Measurements from ENCODE around the gene CIROP. TPM values are rescaled to one million over a fixed set of nuclear protein-coding genes. Genes with fewer than 3 reads are reported as not detected.

CIROP gene
- total RNA-seq, 1 donor from 2014 or later, result not detected

- H3K4me1 Mint-ChIP-seq (ENCODE audit: low read depth, unreplicated experiment), result peaks cover 25% of the 10 kb centered on the region
- peaks cover 5% of the 10 kb centered on the region for H3K9me3 Mint-ChIP-seq (ENCODE audit: unreplicated experiment)
- peak overlapping the region; percentile 94 for H3K4me3 Mint-ChIP-seq (ENCODE audit: unreplicated experiment)
- H3K27ac Mint-ChIP-seq (ENCODE audit: unreplicated experiment), result peak overlapping the region; percentile 93
- peak; percentile 85 for DNase-seq
- no peak for TF ChIP-seq CTCF (IDR thresholded peaks at IDR 0.05; ENCODE audit: partially characterized antibody, unreplicated experiment)
- peaks cover 5% of the 10 kb centered on the region for H3K36me3 Mint-ChIP-seq (ENCODE audit: unreplicated experiment)
- H3K27me3 Mint-ChIP-seq (ENCODE audit: unreplicated experiment), result peaks cover 5% of the 10 kb centered on the region
Observed at GRCh38 chr14:23071244-23071920, 33.4 kb downstream of the CIROP start.

GRCh38 chr14:23070262-23071129, 34.3 kb downstream of the CIROP start:
- H3K4me1 Mint-ChIP-seq (ENCODE audit: low read depth, unreplicated experiment), result peaks cover 29% of the 10 kb centered on the region
- TF ChIP-seq CTCF (IDR thresholded peaks at IDR 0.05; ENCODE audit: partially characterized antibody, unreplicated experiment), result no peak
- H3K4me3 Mint-ChIP-seq (ENCODE audit: unreplicated experiment), result peak overlapping the region; percentile 94
- no peak for DNase-seq
- H3K9me3 Mint-ChIP-seq (ENCODE audit: unreplicated experiment), result peaks cover 6% of the 10 kb centered on the region
- peaks cover 7% of the 10 kb centered on the region for H3K27me3 Mint-ChIP-seq (ENCODE audit: unreplicated experiment)
- peaks cover 5% of the 10 kb centered on the region for H3K36me3 Mint-ChIP-seq (ENCODE audit: unreplicated experiment)
- peak overlapping the region; percentile 93 for H3K27ac Mint-ChIP-seq (ENCODE audit: unreplicated experiment)

GRCh38 chr14:23069413-23069806, 35.4 kb downstream of the CIROP start:
- peaks cover 7% of the 10 kb centered on the region for H3K27me3 Mint-ChIP-seq (ENCODE audit: unreplicated experiment)
- no peak for TF ChIP-seq CTCF (IDR thresholded peaks at IDR 0.05; ENCODE audit: partially characterized antibody, unreplicated experiment)
- H3K9me3 Mint-ChIP-seq (ENCODE audit: unreplicated experiment), result peaks cover 6% of the 10 kb centered on the region
- DNase-seq, result no peak
- H3K36me3 Mint-ChIP-seq (ENCODE audit: unreplicated experiment), result peaks cover 5% of the 10 kb centered on the region
- H3K4me1 Mint-ChIP-seq (ENCODE audit: low read depth, unreplicated experiment), result peaks cover 26% of the 10 kb centered on the region
- peak overlapping the region; percentile 82 for H3K4me3 Mint-ChIP-seq (ENCODE audit: unreplicated experiment)
- H3K27ac Mint-ChIP-seq (ENCODE audit: unreplicated experiment), result peak overlapping the region; percentile 68

- Mint-ChIP-seq H3K27ac (ENCODE audit: unreplicated experiment) (peak overlapping the region; percentile 68), H3K4me1 (ENCODE audit: low read depth, unreplicated experiment) (peaks cover 26% of the 10 kb centered on the region), H3K36me3 (ENCODE audit: unreplicated experiment) (peaks cover 5% of the 10 kb centered on the region), H3K9me3 (ENCODE audit: unreplicated experiment) (peaks cover 8% of the 10 kb centered on the region), H3K27me3 (ENCODE audit: unreplicated experiment) (peaks cover 7% of the 10 kb centered on the region), H3K4me3 (ENCODE audit: unreplicated experiment) (peak overlapping the region; percentile 82)
- DNase-seq, result peak; percentile 80
- TF ChIP-seq CTCF (IDR thresholded peaks at IDR 0.05; ENCODE audit: partially characterized antibody, unreplicated experiment), result peak; percentile 93
Observed at GRCh38 chr14:23068789-23069412, 35.9 kb downstream of the CIROP start.

Measured in glutamatergic neuron (in vitro differentiated cells).